ENCODE results near the gene TMEM161A. TPM values are rescaled to one million over a fixed set of nuclear protein-coding genes. Genes with fewer than 3 reads are reported as not detected.

The TMEM161A gene
- total and polyA plus RNA-seq, 7 experiments from 2014 or later: 15.8 to 32.7 (median 23.5) TPM

DNA sequence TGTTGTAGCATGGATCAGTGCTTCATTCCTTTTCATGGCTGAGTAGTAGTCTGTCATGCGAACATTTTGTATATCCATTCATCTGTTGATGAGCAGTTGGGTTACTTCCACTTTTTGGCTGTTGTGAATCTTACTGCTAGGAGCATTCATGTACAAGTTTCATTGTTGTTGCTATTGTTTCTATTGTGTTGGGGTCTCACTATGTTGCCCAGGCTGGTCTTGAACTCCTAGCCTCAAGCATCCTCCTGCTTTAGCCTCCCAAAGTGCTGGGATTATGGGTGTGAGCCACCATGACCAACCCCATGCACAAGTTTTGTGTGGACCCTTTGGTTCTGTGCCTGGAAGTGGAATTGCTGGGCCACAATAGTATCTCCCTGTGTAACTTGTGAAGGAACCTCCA lies 58.7 kb downstream of the TMEM161A start:
- Histone ChIP-seq H3K4me3 (ENCODE audit: low read length) (no peak overlapping the region), H3K27me3 (ENCODE audit: control insufficient read depth in 2 of 2, insufficient read depth in 2 of 2, low read length in 2 of 2) (no peaks in the 10 kb centered on the region), H3K36me3 (ENCODE audit: control insufficient read depth in 2 of 3, insufficient read depth in 3 of 3, low read length in 3 of 3) (peaks cover 0 to 41% (median 3%) of the 10 kb centered on the region in 3 experiments), H3K9me3 (ENCODE audit: control insufficient read depth in 2 of 3, low read length in 3 of 3) (no peaks in the 10 kb centered on the region), H3K4me1 (ENCODE audit: control insufficient read depth in 2 of 2, insufficient read depth in 2 of 2, low read length in 2 of 2) (peaks cover 0 to 5% of the 10 kb centered on the region in 2 donors), H3K27ac (ENCODE audit: low read depth, low read length) (no peak overlapping the region)
- peak overlapping the region in 2 of 9 donors; percentile 69 to 80 for H3K27ac Mint-ChIP-seq
- ATAC-seq: no peak
- peaks cover 0 to 30% (median 25%) of the 10 kb centered on the region in 7 donors for H3K4me1 Mint-ChIP-seq
- H3K4me3 Mint-ChIP-seq: no peak overlapping the region
- ChIA-PET POLR2A (no interaction called here), CTCF (no interaction called here)
- no peak for DNase-seq
- no peaks in the 10 kb centered on the region for H3K9me3 Mint-ChIP-seq
- intact Hi-C loops (cut with micrococcal nuclease): no loop called here
- peaks cover 1 to 22% (median 6%) of the 10 kb centered on the region in 5 donors for H3K36me3 Mint-ChIP-seq
- H3K27me3 Mint-ChIP-seq: no peaks in the 10 kb centered on the region

GRCh38 chr19:19078801-19079200 lies 59.5 kb downstream of the TMEM161A start:
- peaks cover 0 to 35% (median 29%) of the 10 kb centered on the region in 7 donors for H3K4me1 Mint-ChIP-seq
- ATAC-seq: no peak
- CTCF ChIA-PET: no interaction called here
- no peak overlapping the region for H3K27ac ChIP-seq (ENCODE audit: low read depth, low read length)
- H3K9me3 Mint-ChIP-seq: no peaks in the 10 kb centered on the region
- no peaks in the 10 kb centered on the region for H3K27me3 ChIP-seq (ENCODE audit: control insufficient read depth in 2 of 2, insufficient read depth in 2 of 2, low read length in 2 of 2)
- intact Hi-C loops (cut with micrococcal nuclease): no loop called here
- POLR2A ChIA-PET: interaction anchor here (0.7 kb wide), 1 partner anchor 8 kb away, joined by 3 read pairs; no protein-coding TSS in a partner anchor
- no peak overlapping the region for H3K4me3 ChIP-seq (ENCODE audit: low read length)
- H3K9me3 ChIP-seq (ENCODE audit: control insufficient read depth in 2 of 3, low read length in 3 of 3): no peaks in the 10 kb centered on the region
- peaks cover 0 to 5% of the 10 kb centered on the region in 2 donors for H3K4me1 ChIP-seq (ENCODE audit: control insufficient read depth in 2 of 2, insufficient read depth in 2 of 2, low read length in 2 of 2)
- H3K27me3 Mint-ChIP-seq: no peaks in the 10 kb centered on the region
- H3K36me3 ChIP-seq (ENCODE audit: control insufficient read depth in 2 of 3, insufficient read depth in 3 of 3, low read length in 3 of 3): peaks cover 0 to 46% (median 3%) of the 10 kb centered on the region in 3 experiments
- no peak overlapping the region for H3K4me3 Mint-ChIP-seq
- H3K36me3 Mint-ChIP-seq: peaks cover 1 to 22% (median 9%) of the 10 kb centered on the region in 5 donors
- DNase-seq: no peak
- no peak overlapping the region for H3K27ac Mint-ChIP-seq

DNA sequence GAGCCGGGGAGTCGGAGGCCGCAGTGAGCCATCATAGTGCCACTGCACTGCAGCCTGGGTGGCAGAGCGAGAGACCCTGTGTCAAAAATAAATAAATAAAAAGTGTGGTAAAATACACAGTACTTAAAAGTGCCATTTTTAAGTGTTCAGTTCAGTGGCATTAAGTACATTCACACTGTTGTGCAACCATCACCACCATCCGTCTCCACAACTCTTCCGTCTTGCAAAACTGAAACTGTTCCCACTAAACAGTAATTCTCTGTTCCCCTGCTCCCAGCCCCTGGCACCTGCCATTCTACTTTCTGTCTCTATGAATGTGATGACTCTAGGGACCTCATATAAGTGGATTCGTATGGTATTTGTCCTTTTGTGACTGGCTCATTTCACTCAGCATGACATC lies 61.2 kb downstream of the TMEM161A start:
- no peaks in the 10 kb centered on the region for H3K27me3 Mint-ChIP-seq
- no peak overlapping the region for H3K4me3 Mint-ChIP-seq
- intact Hi-C loops (cut with micrococcal nuclease): no loop called here
- Histone ChIP-seq H3K27me3 (ENCODE audit: control insufficient read depth in 2 of 2, insufficient read depth in 2 of 2, low read length in 2 of 2) (no peaks in the 10 kb centered on the region), H3K9me3 (ENCODE audit: control insufficient read depth in 2 of 3, low read length in 3 of 3) (no peaks in the 10 kb centered on the region), H3K4me3 (ENCODE audit: low read length) (no peak overlapping the region), H3K36me3 (ENCODE audit: control insufficient read depth in 2 of 3, insufficient read depth in 3 of 3, low read length in 3 of 3) (peaks cover 0 to 38% (median 0%) of the 10 kb centered on the region in 3 experiments), H3K27ac (ENCODE audit: low read depth, low read length) (no peak overlapping the region), H3K4me1 (ENCODE audit: control insufficient read depth in 2 of 2, insufficient read depth in 2 of 2, low read length in 2 of 2) (peaks cover 0 to 5% of the 10 kb centered on the region in 2 donors)
- DNase-seq: no peak
- ChIA-PET POLR2A (no interaction called here), CTCF (interaction anchor here (0.5 kb wide), 1 partner anchor 42 kb away, joined by 3 read pairs; no protein-coding TSS in a partner anchor)
- peaks cover 1 to 21% (median 9%) of the 10 kb centered on the region in 5 donors for H3K36me3 Mint-ChIP-seq
- H3K27ac Mint-ChIP-seq: peak overlapping the region in 1 of 9 donors; percentile 38
- H3K4me1 Mint-ChIP-seq: peaks cover 0 to 45% (median 38%) of the 10 kb centered on the region in 7 donors
- H3K9me3 Mint-ChIP-seq: no peaks in the 10 kb centered on the region
- no peak for ATAC-seq

DNA sequence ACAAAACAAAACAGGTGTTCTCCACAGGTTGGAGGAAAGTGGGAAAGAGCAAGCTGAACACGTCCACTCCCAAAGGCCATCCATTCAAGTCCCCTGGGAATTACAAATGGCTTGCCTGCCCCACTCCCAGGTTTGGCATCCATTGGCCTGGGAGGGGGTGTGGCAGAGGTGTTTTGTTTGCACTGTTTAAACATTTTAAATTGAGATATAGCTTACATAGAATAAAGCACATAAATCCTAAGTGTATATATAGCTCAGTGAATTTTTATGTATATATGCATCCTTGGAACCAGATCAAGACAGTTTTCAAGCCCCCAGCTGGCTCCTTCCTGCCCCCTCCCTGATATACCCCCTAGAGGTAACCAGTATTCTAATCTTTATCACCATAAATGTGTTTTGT lies 61.8 kb downstream of the TMEM161A start:
- Mint-ChIP-seq H3K9me3 (no peaks in the 10 kb centered on the region), H3K4me3 (no peak overlapping the region), H3K4me1 (peaks cover 0 to 44% (median 39%) of the 10 kb centered on the region in 7 donors), H3K27ac (no peak overlapping the region), H3K27me3 (no peaks in the 10 kb centered on the region), H3K36me3 (peaks cover 1 to 21% (median 9%) of the 10 kb centered on the region in 5 donors)
- H3K9me3 ChIP-seq (ENCODE audit: control insufficient read depth in 2 of 3, low read length in 3 of 3): no peaks in the 10 kb centered on the region
- ATAC-seq: no peak
- H3K27ac ChIP-seq (ENCODE audit: low read depth, low read length): no peak overlapping the region
- peaks cover 0 to 38% (median 0%) of the 10 kb centered on the region in 3 experiments for H3K36me3 ChIP-seq (ENCODE audit: control insufficient read depth in 2 of 3, insufficient read depth in 3 of 3, low read length in 3 of 3)
- DNase-seq: no peak
- H3K4me3 ChIP-seq (ENCODE audit: low read length): no peak overlapping the region
- H3K4me1 ChIP-seq (ENCODE audit: control insufficient read depth in 2 of 2, insufficient read depth in 2 of 2, low read length in 2 of 2): peaks cover 0 to 5% of the 10 kb centered on the region in 2 donors
- CTCF ChIA-PET: interaction anchor here (0.5 kb wide), 1 partner anchor 43 kb away, joined by 3 read pairs; no protein-coding TSS in a partner anchor
- no peaks in the 10 kb centered on the region for H3K27me3 ChIP-seq (ENCODE audit: control insufficient read depth in 2 of 2, insufficient read depth in 2 of 2, low read length in 2 of 2)
- POLR2A ChIA-PET: interaction anchor here (0.6 kb wide), 1 partner anchor 45 kb away, joined by 4 read pairs; no protein-coding TSS in a partner anchor
- intact Hi-C loops (cut with micrococcal nuclease): no loop called here

- no peak for ATAC-seq
- no peaks in the 10 kb centered on the region for H3K27me3 ChIP-seq (ENCODE audit: control insufficient read depth in 2 of 2, insufficient read depth in 2 of 2, low read length in 2 of 2)
- H3K4me1 Mint-ChIP-seq: peaks cover 0 to 48% (median 39%) of the 10 kb centered on the region in 7 donors
- POLR2A ChIA-PET: interaction anchor here (0.6 kb wide), 1 partner anchor 46 kb away, joined by 5 read pairs; no protein-coding TSS in a partner anchor
- no peak overlapping the region for H3K27ac ChIP-seq (ENCODE audit: low read depth, low read length)
- H3K4me3 ChIP-seq (ENCODE audit: low read length): no peak overlapping the region
- intact Hi-C loops (cut with micrococcal nuclease): no loop called here
- peaks cover 0 to 4% of the 10 kb centered on the region in 2 donors for H3K4me1 ChIP-seq (ENCODE audit: control insufficient read depth in 2 of 2, insufficient read depth in 2 of 2, low read length in 2 of 2)
- H3K9me3 Mint-ChIP-seq: no peaks in the 10 kb centered on the region
- H3K9me3 ChIP-seq (ENCODE audit: control insufficient read depth in 2 of 3, low read length in 3 of 3): no peaks in the 10 kb centered on the region
- CTCF ChIA-PET: no interaction called here
- H3K36me3 Mint-ChIP-seq: peaks cover 1 to 31% (median 9%) of the 10 kb centered on the region in 5 donors
- H3K36me3 ChIP-seq (ENCODE audit: control insufficient read depth in 2 of 3, insufficient read depth in 3 of 3, low read length in 3 of 3): peaks cover 0 to 40% (median 0%) of the 10 kb centered on the region in 3 experiments
- no peak for DNase-seq
- no peak overlapping the region for H3K27ac Mint-ChIP-seq
- H3K27me3 Mint-ChIP-seq: no peaks in the 10 kb centered on the region
- no peak overlapping the region for H3K4me3 Mint-ChIP-seq
Observed at GRCh38 chr19:19075126-19075525, 63.2 kb downstream of the TMEM161A start.

DNA sequence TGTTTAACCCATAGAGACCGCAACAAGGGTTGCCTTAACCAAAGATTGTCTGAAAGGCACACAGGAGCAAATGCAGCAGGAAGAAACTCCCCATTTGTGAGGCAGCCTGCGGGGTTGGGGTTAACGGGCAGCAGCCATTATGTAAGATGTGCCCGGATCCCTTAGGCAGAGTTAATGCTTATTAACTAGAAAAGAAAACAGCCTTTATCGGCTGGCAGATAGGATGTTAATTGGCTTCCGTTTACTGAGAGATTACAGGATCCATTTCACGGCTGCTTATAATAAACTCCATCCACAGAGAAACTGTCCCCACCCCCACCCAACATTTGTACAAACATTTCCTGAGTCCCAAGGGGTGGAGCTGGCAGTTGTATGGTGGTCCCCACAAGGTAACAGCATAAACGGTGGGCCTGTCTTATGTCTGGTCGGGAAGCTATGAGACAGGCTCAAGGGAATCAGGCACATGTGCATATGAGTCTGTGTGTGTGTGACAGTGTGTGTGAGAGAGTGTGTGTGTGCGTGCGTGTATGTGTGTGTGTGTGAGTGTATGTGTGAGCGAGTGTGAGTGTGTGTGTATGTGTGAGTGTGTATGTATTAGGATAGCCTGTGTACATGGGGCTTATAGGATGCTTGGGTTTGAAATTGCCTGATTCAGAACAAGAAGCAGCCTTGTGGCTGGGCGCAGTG lies 63.9 kb downstream of the TMEM161A start:
- ChIA-PET POLR2A (interaction anchor here (0.6 kb wide), 1 partner anchor 10 kb away, joined by 6 read pairs; no protein-coding TSS in a partner anchor), CTCF (no interaction called here)
- peaks cover 2 to 3% of the 10 kb centered on the region in 2 donors for H3K4me1 ChIP-seq (ENCODE audit: control insufficient read depth in 2 of 2, insufficient read depth in 2 of 2, low read length in 2 of 2)
- peaks cover 3 to 45% (median 39%) of the 10 kb centered on the region in 7 donors for H3K4me1 Mint-ChIP-seq
- intact Hi-C loops (cut with micrococcal nuclease): no loop called here
- H3K4me3 Mint-ChIP-seq: no peak overlapping the region
- DNase-seq (no peak), ATAC-seq (no peak)
- peaks cover 1 to 29% (median 9%) of the 10 kb centered on the region in 5 donors for H3K36me3 Mint-ChIP-seq
- no peaks in the 10 kb centered on the region for H3K9me3 Mint-ChIP-seq
- no peaks in the 10 kb centered on the region for H3K9me3 ChIP-seq (ENCODE audit: control insufficient read depth in 2 of 3, low read length in 3 of 3)
- H3K27ac Mint-ChIP-seq: peak overlapping the region in 5 of 9 donors; percentile 0 to 52 (median 38)
- peaks cover 0 to 38% (median 0%) of the 10 kb centered on the region in 3 experiments for H3K36me3 ChIP-seq (ENCODE audit: control insufficient read depth in 2 of 3, insufficient read depth in 3 of 3, low read length in 3 of 3)
- H3K27ac ChIP-seq (ENCODE audit: low read depth, low read length): no peak overlapping the region
- H3K27me3 ChIP-seq (ENCODE audit: control insufficient read depth in 2 of 2, insufficient read depth in 2 of 2, low read length in 2 of 2): no peaks in the 10 kb centered on the region
- H3K4me3 ChIP-seq (ENCODE audit: low read length): no peak overlapping the region
- no peaks in the 10 kb centered on the region for H3K27me3 Mint-ChIP-seq

All from naive thymus-derived CD4-positive, alpha-beta T cell (primary cell).